ENCODE measurements around the gene RAB9B.

RAB9B gene

GRCh38 chrX:103805860-103806259 lies 26.2 kb downstream of the RAB9B start:
- no peak overlapping the region for H3K27ac ChIP-seq
- TF ChIP-seq ZFX (IDR thresholded peaks at IDR 0.05) (no peak), CTCF (conservative IDR thresholded peaks at IDR 0.05) (no peak)

GRCh38 chrX:103800318-103800717 lies 31.7 kb downstream of the RAB9B start:
- no peak for TF ChIP-seq ZFX (IDR thresholded peaks at IDR 0.05)
- no peak for TF ChIP-seq CTCF (conservative IDR thresholded peaks at IDR 0.05)
- no peak overlapping the region for H3K27ac ChIP-seq

- no peak for TF ChIP-seq CTCF (conservative IDR thresholded peaks at IDR 0.05)
- TF ChIP-seq ZFX (IDR thresholded peaks at IDR 0.05): no peak
- no peak overlapping the region for H3K27ac ChIP-seq
Observed at GRCh38 chrX:103797691-103798090, 34.4 kb downstream of the RAB9B start.

GRCh38 chrX:103794119-103794518 lies 37.9 kb downstream of the RAB9B start:
- H3K27ac ChIP-seq: no peak overlapping the region
- TF ChIP-seq ZFX (IDR thresholded peaks at IDR 0.05) (no peak), CTCF (conservative IDR thresholded peaks at IDR 0.05) (no peak)

GRCh38 chrX:103793545-103793940 lies 38.5 kb downstream of the RAB9B start:
- TF ChIP-seq CTCF (conservative IDR thresholded peaks at IDR 0.05): no peak
- TF ChIP-seq ZFX (IDR thresholded peaks at IDR 0.05): no peak
- no peak overlapping the region for H3K27ac ChIP-seq

GRCh38 chrX:103792916-103793544 lies 39.0 kb downstream of the RAB9B start:
- no peak overlapping the region for H3K27ac ChIP-seq
- no peak for TF ChIP-seq CTCF (conservative IDR thresholded peaks at IDR 0.05)
- no peak for TF ChIP-seq ZFX (IDR thresholded peaks at IDR 0.05)

GRCh38 chrX:103791826-103792485 lies 40.1 kb downstream of the RAB9B start:
- no peak for TF ChIP-seq CTCF (conservative IDR thresholded peaks at IDR 0.05)
- no peak for TF ChIP-seq ZFX (IDR thresholded peaks at IDR 0.05)

More at GRCh38 chrX:103791826-103792485, 40.1 kb downstream of the RAB9B start:
- no peak overlapping the region for H3K27ac ChIP-seq
